GM18868 (cell line): ENCODE data around the gene GRIP2.

ENCODE experiments used
- ATAC-seq: cut with Tn5 transposase; IDR thresholded peaks from one replicate; pipeline ENCODE4 v1.9.1; 2021; ENCODE audit warnings: mild to moderate bottlenecking, moderate library complexity; ENCODE audit not compliant: unreplicated experiment

The GRIP2 gene

DNA sequence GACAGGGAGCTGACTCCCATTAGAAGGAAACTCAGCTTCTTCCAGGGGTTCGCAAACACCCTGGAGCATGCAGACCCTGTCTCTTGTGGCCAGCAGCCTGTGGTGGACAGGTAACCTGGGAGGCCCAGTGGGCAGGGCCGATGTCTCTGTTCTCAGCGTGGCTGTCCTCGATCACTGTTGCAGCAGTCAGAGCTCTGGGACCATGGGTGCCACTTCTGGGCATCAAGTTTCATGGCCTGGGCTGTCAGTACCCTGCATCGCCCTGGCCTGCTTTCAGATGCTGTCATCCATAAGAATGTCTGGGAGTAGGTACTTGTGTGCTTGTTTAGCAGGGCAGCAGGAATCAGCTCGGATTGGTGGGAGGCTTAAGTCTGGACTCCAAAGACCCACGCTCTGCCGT is 83.3 kb downstream of the GRIP2 start:
- ATAC-seq: no peak

- no peak for ATAC-seq
Measured at GRCh38 chr3:14455571-14456317, 84.4 kb downstream of the GRIP2 start.

GRCh38 chr3:14454639-14455310 is 85.4 kb downstream of the GRIP2 start:
- no peak for ATAC-seq

DNA sequence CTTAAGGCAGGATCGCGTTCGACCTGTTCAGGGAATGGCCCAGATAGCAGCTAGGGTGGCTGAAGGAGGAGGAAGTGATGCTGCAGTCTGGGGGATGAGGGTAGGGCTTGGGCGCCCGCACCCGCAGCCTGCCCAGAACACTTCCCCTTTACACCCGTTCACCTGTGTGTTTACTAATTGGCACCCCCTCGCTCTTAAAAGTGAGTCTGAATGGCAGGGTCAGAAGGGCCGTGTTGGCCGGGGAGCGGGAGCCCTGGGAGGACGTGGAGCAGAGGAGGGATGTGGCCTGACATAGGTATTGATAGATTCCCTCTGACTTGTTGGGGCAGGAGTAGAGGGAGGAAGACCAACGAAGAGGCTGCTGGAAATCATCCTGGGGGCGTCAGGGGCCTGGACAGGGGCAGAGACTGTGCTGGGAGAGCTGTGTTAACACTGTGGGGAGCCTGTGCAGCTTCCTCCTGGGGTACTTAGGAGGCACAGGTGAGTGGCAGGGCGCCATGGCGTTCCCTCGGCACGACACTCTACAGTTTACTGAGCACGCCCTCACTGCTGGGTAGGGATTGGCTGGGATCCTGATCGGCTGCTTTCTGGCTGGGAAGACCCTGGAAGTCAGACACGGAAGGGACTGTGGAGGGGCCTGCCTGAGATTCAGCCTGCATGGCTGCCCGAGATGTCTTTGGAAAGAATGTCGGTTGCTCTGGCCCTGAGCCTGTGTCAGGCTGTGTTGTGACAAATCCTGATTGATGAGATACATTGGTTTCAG is 86.1 kb downstream of the GRIP2 start:
- no peak for ATAC-seq

DNA sequence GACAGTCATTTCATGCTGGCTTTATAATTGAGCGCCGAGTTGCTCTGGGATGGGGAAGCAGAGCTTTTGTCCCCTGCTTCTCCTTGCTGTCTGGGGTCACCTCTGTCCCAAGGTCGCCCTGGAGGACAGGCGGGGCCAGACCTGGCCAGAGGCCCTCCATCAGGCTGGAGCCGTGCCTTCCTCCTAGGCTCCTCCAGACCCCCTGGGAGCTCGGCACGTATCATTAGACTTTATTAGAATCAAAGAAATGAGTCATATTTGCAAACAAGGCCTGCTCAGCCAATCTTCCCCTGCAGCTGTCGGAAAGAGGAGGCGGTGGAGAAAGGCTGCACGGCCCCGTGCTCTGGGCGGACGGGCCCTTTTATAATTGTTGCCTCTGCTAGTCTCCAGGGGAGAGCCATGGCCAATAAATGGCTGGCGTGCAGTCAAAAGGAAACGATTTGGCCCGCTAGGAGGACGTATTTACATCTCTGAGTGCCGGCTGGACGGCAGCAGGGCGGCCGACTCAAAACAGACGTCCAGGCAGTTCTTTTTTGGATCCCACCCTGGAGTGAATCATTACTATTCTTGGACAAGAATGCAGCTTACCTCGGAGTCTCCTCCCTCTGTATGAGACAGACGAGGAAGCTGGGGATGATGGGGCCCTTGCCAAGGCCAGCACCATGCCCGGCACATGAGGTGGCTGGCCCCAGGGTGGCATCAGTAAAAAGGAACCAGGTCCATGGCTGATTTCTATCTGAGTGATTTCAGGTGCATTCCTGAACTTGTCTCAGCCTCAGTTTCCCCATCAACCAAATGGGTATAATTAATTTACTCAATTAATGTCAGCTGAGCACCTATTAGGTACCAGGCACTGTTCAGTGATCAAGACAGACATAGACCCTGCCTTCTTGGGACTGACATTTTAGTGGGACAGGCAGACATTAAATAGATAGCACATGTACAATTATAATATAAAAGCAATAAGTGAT is 87.1 kb downstream of the GRIP2 start:
- ATAC-seq: no peak

GRCh38 chr3:14451844-14452739 is 88.0 kb downstream of the GRIP2 start:
- no peak for ATAC-seq

- ATAC-seq: no peak
Measured at GRCh38 chr3:14450922-14451606, 89.1 kb downstream of the GRIP2 start.

DNA sequence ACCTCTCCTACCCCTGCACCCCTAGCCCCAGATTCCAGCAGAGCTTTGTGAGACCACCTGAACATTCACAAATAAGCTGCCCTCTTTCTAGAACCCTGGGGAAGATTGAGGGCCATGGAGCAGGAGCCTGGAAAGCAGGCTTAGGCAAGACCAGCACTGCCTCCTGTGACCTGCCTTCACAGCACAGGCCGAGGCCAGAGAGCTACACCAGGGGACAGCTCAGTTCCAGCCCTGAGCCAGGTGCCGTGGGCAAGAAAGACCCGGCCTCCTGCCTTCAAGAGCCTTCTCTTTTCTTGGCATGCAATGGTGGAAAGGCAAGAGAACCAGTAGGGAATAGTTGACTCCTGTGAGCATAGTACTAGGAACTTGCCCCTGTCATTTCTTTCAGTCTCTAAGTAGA is 89.6 kb downstream of the GRIP2 start:
- ATAC-seq: no peak

DNA sequence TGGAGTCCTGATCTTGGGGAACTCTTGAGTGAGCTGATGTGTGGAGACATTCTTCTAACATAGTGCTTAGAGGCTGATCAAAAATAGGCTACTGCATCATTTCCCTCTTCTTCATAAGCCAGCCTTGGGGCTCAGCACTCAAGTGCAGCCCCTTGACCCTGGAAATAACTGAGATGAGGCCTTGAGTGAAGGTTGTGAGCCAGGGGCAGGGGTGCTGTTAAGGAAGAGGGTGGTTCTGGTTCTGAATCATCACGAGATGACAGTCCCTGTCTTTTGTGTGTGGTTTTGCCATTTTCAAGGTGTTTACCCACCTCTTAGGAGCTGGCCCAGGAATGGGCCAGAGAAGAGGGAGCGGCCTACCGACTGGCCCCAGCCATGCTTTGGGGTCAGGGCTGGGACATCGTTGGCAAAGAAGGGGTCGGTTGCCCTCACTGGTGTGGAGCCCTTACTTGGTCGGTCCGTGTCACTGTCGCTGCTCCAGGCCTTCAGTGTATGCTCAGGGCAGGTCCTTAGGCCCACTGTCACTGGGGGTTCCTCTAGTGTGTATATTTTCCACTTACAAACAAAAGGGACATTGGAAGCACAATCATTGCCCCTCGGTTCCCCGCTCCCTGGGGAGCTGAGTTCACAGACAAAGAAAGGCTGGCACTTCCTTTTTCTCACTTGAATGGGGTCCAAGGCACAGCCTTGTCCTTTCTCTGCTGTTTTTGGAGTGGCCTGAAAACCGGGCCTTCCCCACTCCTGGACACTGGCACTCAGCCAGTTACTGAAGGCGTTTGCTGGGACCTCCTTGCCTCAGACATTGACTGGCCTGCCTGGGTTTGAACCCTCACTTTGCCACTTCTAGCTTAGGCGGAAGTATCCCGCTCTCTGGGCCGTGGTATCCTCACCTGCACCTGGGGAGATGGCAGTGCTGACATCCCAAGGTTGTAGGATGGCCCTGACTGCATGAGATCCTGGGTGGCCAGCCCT is 91.1 kb downstream of the GRIP2 start:
- ATAC-seq: no peak

DNA sequence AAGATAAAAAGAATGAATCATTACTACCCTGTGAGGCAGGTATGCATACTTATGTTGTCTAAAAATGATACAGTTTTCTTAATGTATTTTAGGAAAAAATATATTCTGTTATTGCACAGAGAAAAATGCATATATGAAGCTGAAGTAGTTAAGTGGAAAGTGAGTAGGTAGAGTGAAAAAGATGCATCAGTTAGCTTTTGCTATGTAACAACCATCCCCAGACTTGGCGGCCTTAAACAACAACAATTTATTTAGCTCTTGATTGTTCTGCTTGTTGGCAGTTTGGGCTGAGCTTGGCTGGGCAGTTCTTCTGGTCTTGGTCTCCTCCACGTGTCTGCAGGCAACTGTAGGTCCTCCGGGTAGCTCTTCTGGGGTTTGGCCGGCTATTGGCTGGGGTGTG is 92.1 kb downstream of the GRIP2 start:
- ATAC-seq: no peak

DNA sequence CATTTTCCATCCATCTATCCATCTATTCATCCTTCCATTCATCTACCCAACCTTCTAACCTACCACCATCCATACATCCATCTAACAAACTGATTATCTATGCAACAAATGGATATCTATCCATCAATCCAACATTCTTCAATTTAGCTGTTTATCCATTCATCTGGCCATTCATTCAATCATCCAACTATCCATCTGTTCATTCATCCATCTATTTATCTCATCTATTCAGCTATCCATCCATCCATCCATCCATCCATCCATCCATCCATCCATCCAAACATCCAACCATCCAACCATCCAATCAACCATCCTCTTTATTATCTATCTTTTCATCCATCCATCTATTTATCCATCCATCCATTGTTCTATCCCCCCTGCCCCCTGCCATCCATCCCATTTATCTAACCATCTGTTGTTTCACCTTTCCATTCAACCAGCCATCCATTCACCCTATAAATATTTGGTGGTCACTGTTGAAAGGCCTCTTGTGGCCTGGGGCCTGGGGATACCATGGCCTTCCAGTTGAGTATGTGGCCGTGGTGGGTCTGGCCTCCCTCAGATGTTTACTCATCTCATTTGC is 93.1 kb downstream of the GRIP2 start:
- no peak for ATAC-seq

- ATAC-seq: no peak
Measured at GRCh38 chr3:14445773-14446172, 94.4 kb downstream of the GRIP2 start.

DNA sequence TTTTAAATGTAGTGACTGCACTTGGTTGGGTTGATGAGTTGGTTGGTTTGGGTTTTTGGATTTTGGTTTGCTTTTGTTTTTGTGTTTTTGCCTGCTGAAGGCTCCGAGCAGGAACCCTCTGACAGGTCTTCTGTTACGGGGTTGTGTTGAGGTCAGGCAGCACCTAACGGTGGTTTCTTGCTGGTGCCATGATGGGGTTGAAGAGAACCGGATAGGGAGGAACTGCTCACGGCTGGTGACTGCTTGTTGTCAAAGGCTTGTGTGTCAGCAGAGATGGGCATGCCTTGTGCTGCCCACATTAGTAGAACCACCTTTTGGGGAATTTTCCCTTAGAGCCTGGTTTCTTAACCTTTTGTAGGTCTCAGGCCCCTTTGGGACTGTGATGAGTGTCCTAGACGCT is 95.8 kb downstream of the GRIP2 start:
- ATAC-seq: no peak

- no peak for ATAC-seq
Measured at GRCh38 chr3:14441920-14442300, 98.2 kb downstream of the GRIP2 start.

- ATAC-seq: no peak
Measured at GRCh38 chr3:14441240-14441919, 98.8 kb downstream of the GRIP2 start.

- peak; percentile 17 for ATAC-seq
Measured at GRCh38 chr3:14440531-14441239, 99.5 kb downstream of the GRIP2 start.

GRCh38 chr3:14440168-14440518 is 100.0 kb downstream of the GRIP2 start:
- peak; percentile 68 for ATAC-seq
